IMR-90 (cell line): ENCODE results near the gene RIF1. TPM values are rescaled to one million over a fixed set of nuclear protein-coding genes. Genes with fewer than 3 reads are reported as not detected.

Experiments
- ATAC-seq: fragments of 200-7000 bp; cut with Tn5 transposase; 2 replicates; pipeline ENCODE4 v1.9.1; 2020; ENCODE audit warnings: low read depth, mild to moderate bottlenecking, moderate library complexity
- BruUV-seq: library from RNA; stranded (reverse); fragments of 400-500 nt; replicated peaks from 2 replicates; lab custom pipeline; 2021; lab: Mats Ljungman, UMichigan
- CTCF ChIA-PET: fragments of 300-600 bp; formaldehyde crosslinking; extraction: SDS; loops from one replicate; lab custom pipeline; 2021; ENCODE audit warnings: antibody characterized with exemption; lab: Yijun Ruan, JAX
- POLR2A ChIA-PET: fragments of 300-600 bp; sonication (Branson Sonifier 250); formaldehyde crosslinking; loops from one replicate; lab custom pipeline; 2022; ENCODE audit warnings: antibody characterized with exemption; ENCODE audit not compliant: unreplicated experiment; lab: Charles Lee
- DNase-seq: peaks from one replicate; pipeline ENCODE4 v3.0.0; 2013
- H2AFZ ChIP-seq: replicated peaks from 2 replicates; pipeline ENCODE3; 2013; ENCODE audit warnings: low read length, mild to moderate bottlenecking; ENCODE audit not compliant: poor library complexity
- H2AK5ac ChIP-seq: 2 replicates; pipeline ENCODE4 v1.6.1; 2013; ENCODE audit warnings: low read depth, low read length, inconsistent platforms
- H2AK9ac ChIP-seq: replicated peaks from 2 replicates; pipeline ENCODE3; 2013; ENCODE audit warnings: mild to moderate bottlenecking, low read depth, low read length, moderate library complexity; ENCODE audit not compliant: poor library complexity
- H2BK120ac ChIP-seq: 2 replicates; pipeline ENCODE4 v1.6.1; 2013; ENCODE audit warnings: low read depth, low read length, inconsistent platforms
- H2BK15ac ChIP-seq: 3 replicates; pipeline ENCODE4 v1.6.1; 2013; ENCODE audit warnings: low read depth, low read length, inconsistent platforms
- H2BK20ac ChIP-seq: 2 replicates; pipeline ENCODE4 v1.6.1; 2013; ENCODE audit warnings: low read depth, mild to moderate bottlenecking, inconsistent platforms, low read length, moderate library complexity
- H2BK5ac ChIP-seq: 2 replicates; pipeline ENCODE4 v1.6.1; 2013; ENCODE audit warnings: mild to moderate bottlenecking, low read depth, low read length, inconsistent platforms; ENCODE audit not compliant: poor library complexity, severe bottlenecking
- H3K14ac ChIP-seq: replicated peaks from 2 replicates; pipeline ENCODE4 v1.6.1; 2013; ENCODE audit warnings: low read depth, low read length, inconsistent platforms
- H3K18ac ChIP-seq: 2 replicates; pipeline ENCODE4 v1.6.1; 2013; ENCODE audit warnings: low read depth, low read length, control low read depth
- H3K23ac ChIP-seq: 2 replicates; pipeline ENCODE4 v1.6.1; 2013; ENCODE audit warnings: low read depth, low read length, inconsistent platforms
- H3K27ac ChIP-seq: 2 replicates; pipeline ENCODE4 v1.5.1; 2013; ENCODE audit warnings: mild to moderate bottlenecking, control low read depth, low read length; ENCODE audit not compliant: insufficient read depth
- H3K27me3 ChIP-seq: 2 replicates; pipeline ENCODE4 v1.6.1; 2013; ENCODE audit warnings: low read length; ENCODE audit not compliant: control insufficient read depth, insufficient read depth
- H3K36me3 ChIP-seq: 2 replicates; pipeline ENCODE4 v1.6.1; 2013; ENCODE audit warnings: low read length, mixed read lengths; ENCODE audit not compliant: control insufficient read depth, insufficient read depth
- H3K4ac ChIP-seq: 2 replicates; pipeline ENCODE4 v1.6.1; 2013; ENCODE audit warnings: low read depth, low read length, inconsistent platforms
- H3K4me1 ChIP-seq: 2 replicates; pipeline ENCODE4 v1.6.1; 2013; ENCODE audit warnings: low read length, mixed read lengths; ENCODE audit not compliant: control insufficient read depth, insufficient read depth
- H3K4me2 ChIP-seq: 2 replicates; pipeline ENCODE4 v1.6.1; 2013; ENCODE audit warnings: low read depth, mild to moderate bottlenecking, control low read depth, low read length, moderate library complexity
- H3K4me3 ChIP-seq: 2 replicates; pipeline ENCODE4 v1.5.1; 2013; ENCODE audit warnings: low read depth, mild to moderate bottlenecking, control low read depth, low read length, moderate library complexity; ENCODE audit not compliant: insufficient read depth
- H3K56ac ChIP-seq: 2 replicates; pipeline ENCODE4 v1.6.1; 2013; ENCODE audit warnings: low read length, inconsistent platforms; ENCODE audit not compliant: insufficient read depth; ENCODE audit errors: extremely low read depth
- H3K79me1 ChIP-seq, 2 experiments: 2 replicates each; pipeline ENCODE4 v1.6.1; 2013; ENCODE audit warnings: low read length in 2 of 2, inconsistent platforms in 1 of 2, low read depth in 1 of 2
- H3K9ac ChIP-seq: 2 replicates; pipeline ENCODE4 v1.6.1; 2013; ENCODE audit warnings: low read depth, low read length, control low read depth
- H3K9me1 ChIP-seq: 2 replicates; pipeline ENCODE4 v1.6.1; 2013; ENCODE audit warnings: low read length, inconsistent platforms; ENCODE audit not compliant: insufficient read depth
- H3K9me3 ChIP-seq: 2 replicates; pipeline ENCODE4 v1.6.1; 2013; ENCODE audit warnings: low read length; ENCODE audit not compliant: control insufficient read depth, insufficient read depth
- H4K20me1 ChIP-seq: 2 replicates; pipeline ENCODE4 v1.6.1; 2013; ENCODE audit warnings: low read length, inconsistent platforms; ENCODE audit not compliant: insufficient read depth
- H4K5ac ChIP-seq: 2 replicates; pipeline ENCODE4 v1.6.1; 2013; ENCODE audit warnings: mild to moderate bottlenecking, low read depth, low read length, control low read depth
- H4K8ac ChIP-seq, 2 experiments: 2 replicates each; pipeline ENCODE4 v1.6.1; 2013; ENCODE audit warnings: low read depth in 2 of 2, low read length in 2 of 2, control low read depth in 1 of 2, inconsistent platforms in 1 of 2
- H4K91ac ChIP-seq: 2 replicates; pipeline ENCODE4 v1.6.1; 2013; ENCODE audit warnings: low read depth, low read length, inconsistent platforms; ENCODE audit not compliant: insufficient read depth
- CEBPB ChIP-seq: IDR thresholded peaks from 2 replicates; pipeline ENCODE4 v1.6.1; 2012; ENCODE audit warnings: low read depth, low read length, improper control_type of control experiment
- FOS ChIP-seq: fragments of 150-350 bp; IDR thresholded peaks from 2 replicates; pipeline ENCODE4 v1.6.1; 2016; ENCODE audit warnings: low read depth, low read length
- MAZ ChIP-seq: IDR thresholded peaks from 2 replicates; pipeline ENCODE4 v1.6.1; 2012; ENCODE audit warnings: low read depth, mild to moderate bottlenecking, low read length, improper control_type of control experiment, moderate library complexity, borderline replicate concordance
- MXI1 ChIP-seq: IDR thresholded peaks from 2 replicates; pipeline ENCODE4 v1.6.1; 2012; ENCODE audit warnings: low read depth, mild to moderate bottlenecking, low read length, moderate library complexity, borderline replicate concordance
- NFE2L2 ChIP-seq: fragments of 150-350 bp; IDR thresholded peaks from 2 replicates; pipeline ENCODE4 v1.6.1; 2016; ENCODE audit warnings: low read depth, mild to moderate bottlenecking, low read length
- POLR2A ChIP-seq: IDR thresholded peaks from 2 replicates; pipeline ENCODE4 v1.6.1; 2012; ENCODE audit warnings: mild to moderate bottlenecking, low read depth, low read length
- RAD21 ChIP-seq: IDR thresholded peaks from 2 replicates; pipeline ENCODE4 v1.6.1; 2012; ENCODE audit warnings: low read length, improper control_type of control experiment
- RCOR1 ChIP-seq: IDR thresholded peaks from 2 replicates; pipeline ENCODE4 v1.6.1; 2012; ENCODE audit warnings: mild to moderate bottlenecking, low read length, improper control_type of control experiment; ENCODE audit not compliant: insufficient replicate concordance
- RFX5 ChIP-seq: IDR thresholded peaks from 2 replicates; pipeline ENCODE4 v1.8.0; 2012; ENCODE audit warnings: low read depth, mild to moderate bottlenecking, low read length, moderate library complexity
- SMC3 ChIP-seq: fragments of 150-350 bp; IDR thresholded peaks from 2 replicates; pipeline ENCODE4 v1.6.1; 2016; ENCODE audit warnings: low read depth, mild to moderate bottlenecking, antibody characterized with exemption, low read length, moderate library complexity
- WGBS, 2 experiments: methylation state at CpG; one replicate each; pipeline versions ENCODE4 v1.1.5 to v1.1.7; 2013; ENCODE audit warnings: missing lambda C conversion rate in 2 of 2; ENCODE audit not compliant: insufficient read length in 1 of 2; ENCODE audit errors: extremely low coverage in 2 of 2; 5-methylcytosine and 5-hydroxymethylcytosine counted together
- dilution Hi-C: fragments of 300-500 bp; cut with HindIII; formaldehyde crosslinking; loops from one replicate; pipeline ENCODE4 v1.14.3; 2018; ENCODE audit warnings: low sequenced_read_pairs; ENCODE audit not compliant: unreplicated experiment
- in situ Hi-C: fragments of 300-500 bp; cut with MboI; formaldehyde crosslinking; loops from 3 replicates; pipeline ENCODE4 v1.14.3; 2019; ENCODE audit warnings: low sequenced_read_pairs, inconsistent platforms, mixed read lengths
- intact Hi-C: fragments of 100-400 bp; cut with micrococcal nuclease; formaldehyde crosslinking; loops from 2 replicates; pipeline ENCODE4 v1.10.0; 2022
- polyA plus RNA-seq, 3 experiments: library from polyadenylated mRNA; depleted of rRNA; stranded (reverse); fragments of >200 nt; gene quantifications; 2 replicates each; pipeline ENCODE4 v1.2.3, GENCODE V29; 2012; ENCODE audit warnings: low replicate concordance in 1 of 3
- total RNA-seq: library from RNA; depleted of rRNA; stranded (reverse); fragments of >200 nt; gene quantifications from 2 replicates; pipeline ENCODE4 v1.2.3, GENCODE V29; 2012
- TF ChIP-seq, protein P1 (sequence below): conservative IDR thresholded peaks from 2 replicates; pipeline ENCODE4 v1.5.1; 2012; ENCODE audit warnings: mild to moderate bottlenecking, low read depth, low read length, improper control_type of control experiment
- TF ChIP-seq, protein P2 (sequence below): fragments of 150-350 bp; IDR thresholded peaks from 2 replicates; pipeline ENCODE4 v1.6.1; 2017; ENCODE audit warnings: mild to moderate bottlenecking, antibody characterized with exemption, low read length, low read depth
- TF ChIP-seq, protein P3 (sequence below): fragments of 150-350 bp; IDR thresholded peaks from 2 replicates; pipeline ENCODE4 v1.6.1; 2016; ENCODE audit warnings: low read depth, mild to moderate bottlenecking, low read length, moderate library complexity, borderline replicate concordance

The RIF1 gene
- total and polyA plus RNA-seq, 2 of the 4 experiments (the other 2 are of a cell fraction), result 4.3 to 43.9 TPM

DNA sequence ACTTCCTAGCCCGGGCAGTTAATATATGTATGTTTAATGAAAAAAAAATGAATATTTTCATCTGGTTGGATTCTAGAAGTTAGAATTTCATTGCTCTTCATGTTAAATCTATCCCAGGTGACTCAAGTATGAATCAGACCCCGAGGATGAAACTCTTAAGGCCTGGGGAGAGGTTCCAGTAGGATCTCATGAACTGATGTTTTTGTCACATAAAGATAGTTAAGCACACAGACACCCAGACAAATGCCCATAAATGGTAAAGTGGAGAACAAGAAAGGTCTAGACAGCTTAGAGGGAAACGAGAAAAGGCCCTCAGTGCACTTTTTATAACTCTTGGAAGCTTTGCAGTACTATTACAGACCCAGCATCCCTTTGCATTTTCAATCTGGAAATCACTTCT is 114.1 kb downstream of the RIF1 start:
- BruUV-seq, result no TSS peak
- dilution Hi-C loops, result no loop called here
- in situ Hi-C loops, result no loop called here
- Histone ChIP-seq H4K8ac (no peak overlapping the region), H3K23ac (no peak overlapping the region), H4K5ac (no peak overlapping the region), H4K20me1 (no peaks in the 10 kb centered on the region), H3K79me1 (no peaks in the 10 kb centered on the region), H4K91ac (no peak overlapping the region), H3K4me2 (no peak overlapping the region), H2AK9ac (no peak overlapping the region), H2BK15ac (no peak overlapping the region), H3K4me3 (no peak overlapping the region), H3K4ac (no peak overlapping the region), H3K27ac (no peak overlapping the region), H2AK5ac (no peak overlapping the region), H2BK120ac (no peak overlapping the region), H3K4me1 (no peaks in the 10 kb centered on the region), H3K18ac (no peak overlapping the region), H2AFZ (no peak overlapping the region), H3K56ac (no peak overlapping the region), H3K27me3 (no peaks in the 10 kb centered on the region), H3K9ac (no peak overlapping the region), H2BK20ac (no peak overlapping the region), H3K9me3 (no peaks in the 10 kb centered on the region), H3K9me1 (no peaks in the 10 kb centered on the region), H3K14ac (no peak overlapping the region), H2BK5ac (no peak overlapping the region), H3K36me3 (no peaks in the 10 kb centered on the region)
- ATAC-seq (no peak), DNase-seq (peak; percentile 29)
- TF ChIP-seq RCOR1 (no peak), SMC3 (no peak), MAZ (no peak), POLR2A (no peak), NFE2L2 (no peak), RFX5 (no peak), RAD21 (no peak), MXI1 (no peak), CEBPB (no peak), FOS (no peak)
- TF ChIP-seq, protein P1, sequence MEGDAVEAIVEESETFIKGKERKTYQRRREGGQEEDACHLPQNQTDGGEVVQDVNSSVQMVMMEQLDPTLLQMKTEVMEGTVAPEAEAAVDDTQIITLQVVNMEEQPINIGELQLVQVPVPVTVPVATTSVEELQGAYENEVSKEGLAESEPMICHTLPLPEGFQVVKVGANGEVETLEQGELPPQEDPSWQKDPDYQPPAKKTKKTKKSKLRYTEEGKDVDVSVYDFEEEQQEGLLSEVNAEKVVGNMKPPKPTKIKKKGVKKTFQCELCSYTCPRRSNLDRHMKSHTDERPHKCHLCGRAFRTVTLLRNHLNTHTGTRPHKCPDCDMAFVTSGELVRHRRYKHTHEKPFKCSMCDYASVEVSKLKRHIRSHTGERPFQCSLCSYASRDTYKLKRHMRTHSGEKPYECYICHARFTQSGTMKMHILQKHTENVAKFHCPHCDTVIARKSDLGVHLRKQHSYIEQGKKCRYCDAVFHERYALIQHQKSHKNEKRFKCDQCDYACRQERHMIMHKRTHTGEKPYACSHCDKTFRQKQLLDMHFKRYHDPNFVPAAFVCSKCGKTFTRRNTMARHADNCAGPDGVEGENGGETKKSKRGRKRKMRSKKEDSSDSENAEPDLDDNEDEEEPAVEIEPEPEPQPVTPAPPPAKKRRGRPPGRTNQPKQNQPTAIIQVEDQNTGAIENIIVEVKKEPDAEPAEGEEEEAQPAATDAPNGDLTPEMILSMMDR, result no peak
- TF ChIP-seq, protein P2, sequence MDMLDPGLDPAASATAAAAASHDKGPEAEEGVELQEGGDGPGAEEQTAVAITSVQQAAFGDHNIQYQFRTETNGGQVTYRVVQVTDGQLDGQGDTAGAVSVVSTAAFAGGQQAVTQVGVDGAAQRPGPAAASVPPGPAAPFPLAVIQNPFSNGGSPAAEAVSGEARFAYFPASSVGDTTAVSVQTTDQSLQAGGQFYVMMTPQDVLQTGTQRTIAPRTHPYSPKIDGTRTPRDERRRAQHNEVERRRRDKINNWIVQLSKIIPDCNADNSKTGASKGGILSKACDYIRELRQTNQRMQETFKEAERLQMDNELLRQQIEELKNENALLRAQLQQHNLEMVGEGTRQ, result no peak
- TF ChIP-seq, protein P3, sequence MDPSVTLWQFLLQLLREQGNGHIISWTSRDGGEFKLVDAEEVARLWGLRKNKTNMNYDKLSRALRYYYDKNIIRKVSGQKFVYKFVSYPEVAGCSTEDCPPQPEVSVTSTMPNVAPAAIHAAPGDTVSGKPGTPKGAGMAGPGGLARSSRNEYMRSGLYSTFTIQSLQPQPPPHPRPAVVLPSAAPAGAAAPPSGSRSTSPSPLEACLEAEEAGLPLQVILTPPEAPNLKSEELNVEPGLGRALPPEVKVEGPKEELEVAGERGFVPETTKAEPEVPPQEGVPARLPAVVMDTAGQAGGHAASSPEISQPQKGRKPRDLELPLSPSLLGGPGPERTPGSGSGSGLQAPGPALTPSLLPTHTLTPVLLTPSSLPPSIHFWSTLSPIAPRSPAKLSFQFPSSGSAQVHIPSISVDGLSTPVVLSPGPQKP, result no peak
- intact Hi-C loops, result no loop called here
- CTCF ChIA-PET, result interaction anchor here (0.8 kb wide), 1 partner anchor 1997 kb away, joined by 3 read pairs; no protein-coding TSS in a partner anchor
- POLR2A ChIA-PET, result no interaction called here
- WGBS, 2 experiments, result no CpG with 5 or more reads among the region's 3 CpGs
